ENCODE data around the gene RNF32. TPM values are rescaled to one million over a fixed set of nuclear protein-coding genes. Genes with fewer than 3 reads are reported as not detected.

The RNF32 gene
- total and polyA plus RNA-seq, 4 donors: 0.59 to 1.3 (median 0.72) TPM

GRCh38 chr7:156703209-156703608 lies 62.6 kb downstream of the RNF32 start:
- TF ChIP-seq YY1 (IDR thresholded peaks at IDR 0.05): no peak
- no peak for TF ChIP-seq HNF4G (IDR thresholded peaks at IDR 0.05)
- TF ChIP-seq, protein P1, sequence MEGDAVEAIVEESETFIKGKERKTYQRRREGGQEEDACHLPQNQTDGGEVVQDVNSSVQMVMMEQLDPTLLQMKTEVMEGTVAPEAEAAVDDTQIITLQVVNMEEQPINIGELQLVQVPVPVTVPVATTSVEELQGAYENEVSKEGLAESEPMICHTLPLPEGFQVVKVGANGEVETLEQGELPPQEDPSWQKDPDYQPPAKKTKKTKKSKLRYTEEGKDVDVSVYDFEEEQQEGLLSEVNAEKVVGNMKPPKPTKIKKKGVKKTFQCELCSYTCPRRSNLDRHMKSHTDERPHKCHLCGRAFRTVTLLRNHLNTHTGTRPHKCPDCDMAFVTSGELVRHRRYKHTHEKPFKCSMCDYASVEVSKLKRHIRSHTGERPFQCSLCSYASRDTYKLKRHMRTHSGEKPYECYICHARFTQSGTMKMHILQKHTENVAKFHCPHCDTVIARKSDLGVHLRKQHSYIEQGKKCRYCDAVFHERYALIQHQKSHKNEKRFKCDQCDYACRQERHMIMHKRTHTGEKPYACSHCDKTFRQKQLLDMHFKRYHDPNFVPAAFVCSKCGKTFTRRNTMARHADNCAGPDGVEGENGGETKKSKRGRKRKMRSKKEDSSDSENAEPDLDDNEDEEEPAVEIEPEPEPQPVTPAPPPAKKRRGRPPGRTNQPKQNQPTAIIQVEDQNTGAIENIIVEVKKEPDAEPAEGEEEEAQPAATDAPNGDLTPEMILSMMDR (IDR thresholded peaks at IDR 0.05; ENCODE audit: low read depth, low read length, missing input control): no peak
- TF ChIP-seq ATF3 (IDR thresholded peaks at IDR 0.05): no peak
- TF ChIP-seq GABPA (IDR thresholded peaks at IDR 0.05 in 1 of 2, conservative IDR thresholded peaks at IDR 0.05 in 1 of 2): no peak
- H3K4me3 ChIP-seq (ENCODE audit: low read depth in 1 of 3, low read length in 3 of 3): no peak overlapping the region
- peaks cover 0 to 4% (median 2%) of the 10 kb centered on the region in 4 donors for H3K4me1 ChIP-seq (ENCODE audit: control insufficient read depth in 4 of 4, insufficient read depth in 4 of 4, low read length in 3 of 4)
- no peaks in the 10 kb centered on the region for H3K27me3 ChIP-seq (ENCODE audit: control insufficient read depth in 4 of 4, insufficient read depth in 4 of 4, low read length in 3 of 4)
- no peaks in the 10 kb centered on the region for H3K36me3 ChIP-seq (ENCODE audit: control insufficient read depth in 4 of 4, insufficient read depth in 3 of 4, low read depth in 1 of 4, low read length in 3 of 4)
- no peaks in the 10 kb centered on the region for H3K9me3 ChIP-seq (ENCODE audit: control insufficient read depth in 4 of 4, low read length in 3 of 4)
- DNase-seq (ENCODE audit: low spot score): no peak
- no peak overlapping the region for H3K27ac ChIP-seq (ENCODE audit: low read depth in 1 of 2, low read length in 2 of 2)
- WGBS: 91% methylated on average over 4 of the region's 4 CpGs
- H3K9ac ChIP-seq (ENCODE audit: low read depth in 1 of 2, low read length in 2 of 2): no peak overlapping the region

DNA sequence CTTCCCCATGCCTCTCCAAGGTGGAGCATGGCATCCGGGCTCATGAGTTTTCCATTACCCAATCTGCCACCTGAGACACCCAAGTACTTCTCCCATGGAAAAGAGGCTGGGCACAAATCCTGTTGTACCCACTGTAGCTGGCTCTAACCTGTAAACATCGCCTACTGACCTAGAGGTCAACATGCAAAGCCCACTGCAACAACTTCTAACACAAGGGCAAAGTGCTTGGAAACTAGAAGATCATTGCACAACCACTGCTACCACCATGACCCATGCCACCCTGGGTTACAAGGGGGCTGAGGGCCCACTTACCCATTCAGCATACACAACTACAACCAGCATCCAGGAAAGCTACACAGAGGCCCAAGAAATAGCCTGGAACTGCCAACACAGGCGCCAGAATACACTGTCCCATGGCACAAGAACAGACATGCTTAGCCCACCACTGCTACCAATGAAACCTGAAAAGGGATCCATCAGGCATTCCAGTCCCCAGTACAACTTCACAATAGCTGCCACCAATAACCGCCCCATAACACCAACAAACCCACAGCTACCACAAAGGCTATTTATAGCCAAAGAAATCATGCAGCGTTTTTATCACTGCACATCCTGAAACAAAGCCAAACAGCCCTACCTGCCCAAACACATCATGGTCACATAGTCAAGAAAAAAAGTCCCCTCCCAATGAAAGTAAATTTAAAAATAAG lies 63.4 kb downstream of the RNF32 start:
- Histone ChIP-seq H3K4me1 (ENCODE audit: control insufficient read depth in 4 of 4, insufficient read depth in 4 of 4, low read length in 3 of 4) (peaks cover 0 to 4% (median 2%) of the 10 kb centered on the region in 4 donors), H3K9me3 (ENCODE audit: control insufficient read depth in 4 of 4, low read length in 3 of 4) (peaks cover 0 to 2% (median 0%) of the 10 kb centered on the region in 4 donors), H3K4me3 (ENCODE audit: low read depth in 1 of 3, low read length in 3 of 3) (no peak overlapping the region), H3K36me3 (ENCODE audit: control insufficient read depth in 4 of 4, insufficient read depth in 3 of 4, low read depth in 1 of 4, low read length in 3 of 4) (peaks cover 0 to 2% (median 0%) of the 10 kb centered on the region in 4 donors), H3K27me3 (ENCODE audit: control insufficient read depth in 4 of 4, insufficient read depth in 4 of 4, low read length in 3 of 4) (no peaks in the 10 kb centered on the region), H3K9ac (ENCODE audit: low read depth in 1 of 2, low read length in 2 of 2) (no peak overlapping the region), H3K27ac (ENCODE audit: low read depth in 1 of 2, low read length in 2 of 2) (no peak overlapping the region)
- peak; percentile 41 for TF ChIP-seq SP1 (IDR thresholded peaks at IDR 0.05)
- TF ChIP-seq HNF4G (IDR thresholded peaks at IDR 0.05): peak; percentile 84
- TF ChIP-seq RXRA (IDR thresholded peaks at IDR 0.05): peak; percentile 49 to 64
- TF ChIP-seq GABPA (IDR thresholded peaks at IDR 0.05 in 1 of 2, conservative IDR thresholded peaks at IDR 0.05 in 1 of 2): no peak
- TF ChIP-seq NR2F2 (IDR thresholded peaks at IDR 0.05): peak; percentile 31
- TF ChIP-seq, protein P2, sequence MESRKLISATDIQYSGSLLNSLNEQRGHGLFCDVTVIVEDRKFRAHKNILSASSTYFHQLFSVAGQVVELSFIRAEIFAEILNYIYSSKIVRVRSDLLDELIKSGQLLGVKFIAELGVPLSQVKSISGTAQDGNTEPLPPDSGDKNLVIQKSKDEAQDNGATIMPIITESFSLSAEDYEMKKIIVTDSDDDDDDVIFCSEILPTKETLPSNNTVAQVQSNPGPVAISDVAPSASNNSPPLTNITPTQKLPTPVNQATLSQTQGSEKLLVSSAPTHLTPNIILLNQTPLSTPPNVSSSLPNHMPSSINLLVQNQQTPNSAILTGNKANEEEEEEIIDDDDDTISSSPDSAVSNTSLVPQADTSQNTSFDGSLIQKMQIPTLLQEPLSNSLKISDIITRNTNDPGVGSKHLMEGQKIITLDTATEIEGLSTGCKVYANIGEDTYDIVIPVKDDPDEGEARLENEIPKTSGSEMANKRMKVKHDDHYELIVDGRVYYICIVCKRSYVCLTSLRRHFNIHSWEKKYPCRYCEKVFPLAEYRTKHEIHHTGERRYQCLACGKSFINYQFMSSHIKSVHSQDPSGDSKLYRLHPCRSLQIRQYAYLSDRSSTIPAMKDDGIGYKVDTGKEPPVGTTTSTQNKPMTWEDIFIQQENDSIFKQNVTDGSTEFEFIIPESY (IDR thresholded peaks at IDR 0.05): no peak
- TF ChIP-seq HNF4A (conservative IDR thresholded peaks at IDR 0.05): peak; percentile 72 to 96
- WGBS: 76% methylated on average over 5 of the region's 5 CpGs
- no peak for DNase-seq (ENCODE audit: low spot score)

DNA sequence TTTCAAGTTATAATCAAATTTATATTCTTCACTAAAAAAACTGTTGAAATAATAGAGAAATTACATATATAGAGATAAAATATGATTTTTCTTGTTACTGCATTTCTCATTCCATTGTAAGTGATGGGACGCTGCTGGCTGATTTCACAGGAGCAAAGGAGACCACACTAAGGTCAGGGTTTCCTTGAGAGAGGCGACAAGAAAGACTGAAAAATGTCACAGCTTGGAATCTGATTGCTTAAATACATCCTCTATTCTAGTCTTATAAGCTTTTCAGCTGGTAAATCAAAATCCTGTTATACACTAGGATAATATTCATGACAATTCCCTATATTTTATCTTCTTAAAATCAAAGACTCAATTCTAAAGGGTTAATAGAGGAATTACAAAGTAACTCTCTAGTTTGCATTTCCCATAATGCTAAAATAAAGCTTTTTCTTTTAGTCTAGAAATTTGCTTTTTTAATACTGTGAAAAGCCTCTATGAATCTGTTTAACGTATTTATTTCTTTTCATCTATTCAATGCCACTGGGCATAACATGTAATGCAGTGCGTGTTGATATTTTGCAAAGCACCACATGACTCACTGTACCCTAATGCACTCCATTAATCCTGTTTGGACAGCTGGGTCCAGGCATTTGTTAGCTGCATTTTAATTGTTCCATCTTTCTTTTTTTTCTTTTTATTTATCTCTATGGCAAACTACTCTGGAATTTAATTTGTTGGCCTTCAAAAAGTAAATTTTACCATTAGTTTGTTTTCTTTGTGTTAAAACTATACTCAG lies 81.7 kb downstream of the RNF32 start:
- 96% methylated on average over 4 of the region's 4 CpGs for WGBS
- H3K27me3 ChIP-seq (ENCODE audit: control insufficient read depth in 4 of 4, insufficient read depth in 4 of 4, low read length in 3 of 4): no peaks in the 10 kb centered on the region
- no peak for DNase-seq (ENCODE audit: low spot score)
- H3K4me3 ChIP-seq (ENCODE audit: low read depth in 1 of 3, low read length in 3 of 3): no peak overlapping the region
- H3K9ac ChIP-seq (ENCODE audit: low read depth in 1 of 2, low read length in 2 of 2): no peak overlapping the region
- H3K9me3 ChIP-seq (ENCODE audit: control insufficient read depth in 4 of 4, low read length in 3 of 4): no peaks in the 10 kb centered on the region
- H3K4me1 ChIP-seq (ENCODE audit: control insufficient read depth in 4 of 4, insufficient read depth in 4 of 4, low read length in 3 of 4): peaks cover 0 to 10% (median 6%) of the 10 kb centered on the region in 4 donors
- no peak overlapping the region for H3K27ac ChIP-seq (ENCODE audit: low read depth in 1 of 2, low read length in 2 of 2)
- peaks cover 0 to 5% (median 1%) of the 10 kb centered on the region in 4 donors for H3K36me3 ChIP-seq (ENCODE audit: control insufficient read depth in 4 of 4, insufficient read depth in 3 of 4, low read depth in 1 of 4, low read length in 3 of 4)
- TF ChIP-seq NR2F2 (IDR thresholded peaks at IDR 0.05) (no peak), ATF3 (IDR thresholded peaks at IDR 0.05) (no peak), FOXA2 (IDR thresholded peaks at IDR 0.05) (no peak), HNF4G (IDR thresholded peaks at IDR 0.05) (no peak), JUND (IDR thresholded peaks at IDR 0.05) (no peak), EGR1 (IDR thresholded peaks at IDR 0.05; ENCODE audit: low read depth in 2 of 2) (no peak), RXRA (IDR thresholded peaks at IDR 0.05) (no peak), YY1 (IDR thresholded peaks at IDR 0.05) (no peak), HNF4A (conservative IDR thresholded peaks at IDR 0.05) (no peak), RAD21 (IDR thresholded peaks at IDR 0.05) (no peak), FOXA1 (IDR thresholded peaks at IDR 0.05) (no peak)
- TF ChIP-seq, protein P1 (IDR thresholded peaks at IDR 0.05; ENCODE audit: low read depth, low read length, missing input control): no peak
- TF ChIP-seq, protein P2 (IDR thresholded peaks at IDR 0.05): no peak
